Sigmoid colon (tissue), 7 donors: Measurements from ENCODE around the gene CDC14B. TPM values are rescaled to one million over a fixed set of nuclear protein-coding genes. Genes with fewer than 3 reads are reported as not detected.
"Not testable (repeated sequence)": the region's sequence is repeated elsewhere in the genome, so short reads cannot be mapped to it uniquely, and the experiment has no call there.

Experiments used
- DNase-seq: peaks from one replicate; pipeline ENCODE4 v3.0.0-alpha.2; 2019
- H3K27ac ChIP-seq, 4 donors: fragments of 200-600 bp; sonication (generic); one replicate each; pipeline ENCODE4 v1.5.1; 2016 to 2019; ENCODE audit warnings: mild to moderate bottlenecking in 1 of 4
- H3K27me3 ChIP-seq, 3 donors: fragments of 200-600 bp; sonication (generic); one replicate each; pipeline ENCODE4 v1.5.1; 2019; ENCODE audit warnings: mild to moderate bottlenecking in 1 of 3
- H3K36me3 ChIP-seq, 4 donors: fragments of 200-600 bp; sonication (generic); one replicate each; pipeline ENCODE4 v1.5.1; 2016 to 2019
- H3K4me1 ChIP-seq, 4 donors: fragments of 200-600 bp; sonication (generic); one replicate each; pipeline ENCODE4 v1.5.1; 2017 to 2019
- H3K4me3 ChIP-seq, 4 donors: fragments of 200-600 bp; sonication (generic); one replicate each; pipeline ENCODE4 v1.5.1; 2017 to 2019; ENCODE audit warnings: mild to moderate bottlenecking in 2 of 4, moderate library complexity in 1 of 4
- H3K9me3 ChIP-seq, 4 donors: fragments of 200-600 bp in 3 of 4; sonication (generic) in 3 of 4; one replicate each; pipeline versions ENCODE4 v1.5.1 to v1.6.1; 2013 to 2019
- CTCF ChIP-seq, 4 experiments: fragments of 450-650 bp in 3 of 4; fragments of 200-600 bp in 1 of 4; IDR thresholded peaks; one replicate each; pipeline ENCODE4 v1.5.1; 2016 to 2019; ENCODE audit warnings: antibody characterized with exemption in 4 of 4, mild to moderate bottlenecking in 3 of 4, moderate library complexity in 2 of 4
- EP300 ChIP-seq, 4 donors: sonication (generic); formaldehyde crosslinking; IDR thresholded peaks; one replicate each; pipeline ENCODE4 v1.6.1; 2017; ENCODE audit warnings: antibody characterized with exemption in 4 of 4
- POLR2A ChIP-seq, 2 donors: fragments of 450-650 bp; IDR thresholded peaks; one replicate each; pipeline ENCODE4 v1.6.1; 2016; ENCODE audit warnings: antibody characterized with exemption in 2 of 2, mild to moderate bottlenecking in 2 of 2, moderate library complexity in 2 of 2
- POLR2AphosphoS5 ChIP-seq, 4 donors: sonication (generic); formaldehyde crosslinking; IDR thresholded peaks; one replicate each; pipeline ENCODE4 v1.6.1; 2017; ENCODE audit warnings: antibody characterized with exemption in 4 of 4
- WGBS, 2 donors: extraction: QIAGEN DNeasy Blood & Tissue Kit; methylation state at CpG; one replicate each; pipeline ENCODE4 v1.1.7; 2013; 5-methylcytosine and 5-hydroxymethylcytosine counted together
- intact Hi-C: fragments of 100-400 bp; cut with DNase I; formaldehyde crosslinking; loops from one replicate; pipeline ENCODE4 v1.15.1; 2023
- polyA plus RNA-seq, 3 donors: library from polyadenylated mRNA; stranded (reverse); fragments of 200-250 nt; gene quantifications; one replicate each; pipeline ENCODE4 v1.2.3, GENCODE V29; 2013
- total RNA-seq, 4 donors: library from RNA; depleted of rRNA; stranded (reverse); fragments of >200 nt; gene quantifications; one replicate each; pipeline ENCODE4 v1.1.0, GENCODE V29; 2016
- donor health status: healthy with polysubstance abuse.
- donor health status: Bipolar disorder and iron deficiency.
- donor health status: healthy.

Gene CDC14B
- total and polyA plus RNA-seq, 7 donors = 5.6 to 35.7 (median 12.5) TPM

GRCh38 chr9:96641514-96641913 is 21.9 kb upstream of the CDC14B start:
- Histone ChIP-seq H3K4me3 (no peak overlapping the region), H3K27ac (no peak overlapping the region), H3K27me3 (no peaks in the 10 kb centered on the region), H3K36me3 (peaks cover 0 to 59% (median 10%) of the 10 kb centered on the region in 4 donors), H3K9me3 (no peaks in the 10 kb centered on the region), H3K4me1 (peaks cover 0 to 7% (median 3%) of the 10 kb centered on the region in 4 donors)
- 88% methylated on average over 3 of the region's 3 CpGs for WGBS, 2 donors
- DNase-seq = no peak
- TF ChIP-seq CTCF (IDR thresholded peaks at IDR 0.05) (no peak), EP300 (IDR thresholded peaks at IDR 0.05) (no peak), POLR2A (IDR thresholded peaks at IDR 0.05) (no peak), POLR2AphosphoS5 (IDR thresholded peaks at IDR 0.05) (no peak)
- intact Hi-C loops = no loop called here

- WGBS, 2 donors = 94 to 96% methylated on average over 19 of the region's 19 CpGs
- H3K9me3 ChIP-seq = no peaks in the 10 kb centered on the region
- TF ChIP-seq EP300 (IDR thresholded peaks at IDR 0.05) (no peak), POLR2A (IDR thresholded peaks at IDR 0.05) (no peak), POLR2AphosphoS5 (IDR thresholded peaks at IDR 0.05) (no peak)
- DNase-seq = no peak
- intact Hi-C loops = no loop called here
- peaks cover 0 to 33% (median 3%) of the 10 kb centered on the region in 4 donors for H3K36me3 ChIP-seq
- H3K27ac ChIP-seq = no peak overlapping the region
- no peak overlapping the region for H3K4me3 ChIP-seq
- H3K4me1 ChIP-seq = no peaks in the 10 kb centered on the region
- H3K27me3 ChIP-seq = no peaks in the 10 kb centered on the region
Measured at GRCh38 chr9:96638606-96639364, 19.1 kb upstream of the CDC14B start.

- DNase-seq = no peak
- Histone ChIP-seq H3K27me3 (peaks cover 0 to 11% (median 0%) of the 10 kb centered on the region in 3 donors), H3K36me3 (peaks cover 0 to 10% (median 0%) of the 10 kb centered on the region in 4 donors), H3K27ac (no peak overlapping the region), H3K4me1 (no peaks in the 10 kb centered on the region), H3K9me3 (no peaks in the 10 kb centered on the region), H3K4me3 (no peak overlapping the region)
- intact Hi-C loops = no loop called here
- TF ChIP-seq CTCF (IDR thresholded peaks at IDR 0.05) (no peak), POLR2A (IDR thresholded peaks at IDR 0.05) (no peak), POLR2AphosphoS5 (IDR thresholded peaks at IDR 0.05) (no peak), EP300 (IDR thresholded peaks at IDR 0.05) (no peak)
- WGBS, 2 donors = 85 to 93% methylated on average over 1 of the region's 1 CpG
Measured at GRCh38 chr9:96636368-96636767, 16.7 kb upstream of the CDC14B start.

- H3K9me3 ChIP-seq, DNase-seq, H3K36me3 ChIP-seq, intact Hi-C loops, H3K4me3 ChIP-seq, H3K27ac ChIP-seq, H3K4me1 ChIP-seq: not testable (repeated sequence)
- peaks cover 0 to 13% (median 0%) of the 10 kb centered on the region in 3 donors for H3K27me3 ChIP-seq
- WGBS, 2 donors = 92 to 96% methylated on average over 8 of the region's 8 CpGs
Measured at GRCh38 chr9:96633579-96633978, 13.9 kb upstream of the CDC14B start.

GRCh38 chr9:96626912-96627311 is 7.3 kb upstream of the CDC14B start:
- no peak overlapping the region for H3K4me3 ChIP-seq
- H3K4me1 ChIP-seq = no peaks in the 10 kb centered on the region
- no peak for TF ChIP-seq EP300 (IDR thresholded peaks at IDR 0.05)
- H3K36me3 ChIP-seq = no peaks in the 10 kb centered on the region
- H3K27ac ChIP-seq = no peak overlapping the region
- H3K27me3 ChIP-seq = peaks cover 0 to 3% (median 0%) of the 10 kb centered on the region in 3 donors
- intact Hi-C loops = no loop called here
- 87 to 88% methylated on average over 6 of the region's 6 CpGs for WGBS, 2 donors
- H3K9me3 ChIP-seq = no peaks in the 10 kb centered on the region
- DNase-seq = no peak

GRCh38 chr9:96621618-96622017 is 2.0 kb upstream of the CDC14B start:
- no peak for DNase-seq
- TF ChIP-seq CTCF (IDR thresholded peaks at IDR 0.05) (no peak), EP300 (IDR thresholded peaks at IDR 0.05) (no peak), POLR2A (IDR thresholded peaks at IDR 0.05) (no peak)
- Histone ChIP-seq H3K4me3 (no peak overlapping the region), H3K27ac (no peak overlapping the region), H3K36me3 (no peaks in the 10 kb centered on the region), H3K9me3 (no peaks in the 10 kb centered on the region), H3K27me3 (no peaks in the 10 kb centered on the region), H3K4me1 (peaks cover 0 to 15% (median 6%) of the 10 kb centered on the region in 4 donors)
- 72 to 75% methylated on average over 4 of the region's 4 CpGs for WGBS, 2 donors
- intact Hi-C loops = loop anchor here (2.0 kb wide), 1 partner anchor 33 kb away; the partner anchor contains the start of gene PRXL2C
